ENCODE results near the gene GTF2H4.
"Not testable (repeated sequence)": the region's sequence is repeated elsewhere in the genome, so short reads cannot be mapped to it uniquely, and the experiment has no call there.

Gene GTF2H4

GRCh38 chr6:30926644-30927043 is 18.6 kb downstream of the GTF2H4 start:
- no peak overlapping the region for H3K4me2 ChIP-seq (ENCODE audit: low read depth, low read length, poor library complexity, severe bottlenecking)
- no peaks in the 10 kb centered on the region for H3F3A ChIP-seq (ENCODE audit: low read depth)
- H3K4me1 ChIP-seq (ENCODE audit: insufficient read depth, low read length, poor library complexity, severe bottlenecking) = no peaks in the 10 kb centered on the region
- no peaks in the 10 kb centered on the region for H3K9me2 ChIP-seq (replicated peaks; ENCODE audit: low read depth, low read length)
- no peak overlapping the region for H3K9ac ChIP-seq (ENCODE audit: low read depth, low read length, poor library complexity, severe bottlenecking)
- no peaks in the 10 kb centered on the region for H3K27me3 ChIP-seq (ENCODE audit: insufficient read depth, low read length, poor library complexity, severe bottlenecking)
- H3K9me3 ChIP-seq (ENCODE audit: insufficient read depth, low read depth, low read length) = 0 out of 2 replicates have a peak, but pooled peaks cover 4% of the 10 kb centered on the region
- no peak overlapping the region for H2AFZ ChIP-seq (ENCODE audit: low read length)
- no peak overlapping the region for H3K4me3 ChIP-seq (ENCODE audit: low read length, poor library complexity, severe bottlenecking)
- no peak for TF ChIP-seq CTCF (conservative IDR thresholded peaks at IDR 0.05; ENCODE audit: low read length)
- no peak for TF ChIP-seq EZH2phosphoT487 (IDR thresholded peaks at IDR 0.05; ENCODE audit: borderline replicate concordance)
- no peaks in the 10 kb centered on the region for H4K20me1 ChIP-seq (ENCODE audit: insufficient read depth, low read length, poor library complexity, severe bottlenecking)
- no peaks in the 10 kb centered on the region for H3K79me2 ChIP-seq (ENCODE audit: insufficient read depth, low read length)
- H3K36me3 ChIP-seq (ENCODE audit: insufficient read depth, low read length) = peaks cover 30% of the 10 kb centered on the region; the same call in 1 of the 2 replicates

- not testable (repeated sequence) for H3K27me3 ChIP-seq (ENCODE audit: insufficient read depth, low read length, poor library complexity, severe bottlenecking); H3K9me3 ChIP-seq (ENCODE audit: insufficient read depth, low read depth, low read length); H3K4me2 ChIP-seq (ENCODE audit: low read depth, low read length, poor library complexity, severe bottlenecking); H3K4me1 ChIP-seq (ENCODE audit: insufficient read depth, low read length, poor library complexity, severe bottlenecking); H3K9me2 ChIP-seq (replicated peaks; ENCODE audit: low read depth, low read length); H3K79me2 ChIP-seq (ENCODE audit: insufficient read depth, low read length); H3K4me3 ChIP-seq (ENCODE audit: low read length, poor library complexity, severe bottlenecking); H3F3A ChIP-seq (ENCODE audit: low read depth); H4K20me1 ChIP-seq (ENCODE audit: insufficient read depth, low read length, poor library complexity, severe bottlenecking); H3K9ac ChIP-seq (ENCODE audit: low read depth, low read length, poor library complexity, severe bottlenecking); H2AFZ ChIP-seq (ENCODE audit: low read length)
- H3K36me3 ChIP-seq (ENCODE audit: insufficient read depth, low read length) = peaks cover 30% of the 10 kb centered on the region; the same call in 1 of the 2 replicates
These were observed 19.1 kb downstream of the GTF2H4 start for GRCh38 chr6:30927080-30927479.

GRCh38 chr6:30928677-30929076 is 20.7 kb downstream of the GTF2H4 start:
- no peak for TF ChIP-seq CTCF (conservative IDR thresholded peaks at IDR 0.05; ENCODE audit: low read length)
- no peak for TF ChIP-seq EZH2phosphoT487 (IDR thresholded peaks at IDR 0.05; ENCODE audit: borderline replicate concordance)
- Histone ChIP-seq H3K4me2 (ENCODE audit: low read depth, low read length, poor library complexity, severe bottlenecking) (no peak overlapping the region), H3F3A (ENCODE audit: low read depth) (no peaks in the 10 kb centered on the region), H3K9me2 (replicated peaks; ENCODE audit: low read depth, low read length) (no peaks in the 10 kb centered on the region), H3K9ac (ENCODE audit: low read depth, low read length, poor library complexity, severe bottlenecking) (no peak overlapping the region), H3K4me1 (ENCODE audit: insufficient read depth, low read length, poor library complexity, severe bottlenecking) (no peaks in the 10 kb centered on the region), H4K20me1 (ENCODE audit: insufficient read depth, low read length, poor library complexity, severe bottlenecking) (no peaks in the 10 kb centered on the region), H2AFZ (ENCODE audit: low read length) (no peak overlapping the region), H3K4me3 (ENCODE audit: low read length, poor library complexity, severe bottlenecking) (no peak overlapping the region), H3K27me3 (ENCODE audit: insufficient read depth, low read length, poor library complexity, severe bottlenecking) (no peaks in the 10 kb centered on the region), H3K79me2 (ENCODE audit: insufficient read depth, low read length) (no peaks in the 10 kb centered on the region), H3K36me3 (ENCODE audit: insufficient read depth, low read length) (peaks cover 17% of the 10 kb centered on the region; the same call in 1 of the 2 replicates), H3K9me3 (ENCODE audit: insufficient read depth, low read depth, low read length) (0 out of 2 replicates have a peak, but pooled peaks cover 4% of the 10 kb centered on the region)

- Histone ChIP-seq H3K4me2 (ENCODE audit: low read depth, low read length, poor library complexity, severe bottlenecking) (no peak overlapping the region), H3K27me3 (ENCODE audit: insufficient read depth, low read length, poor library complexity, severe bottlenecking) (no peaks in the 10 kb centered on the region), H3K79me2 (ENCODE audit: insufficient read depth, low read length) (no peaks in the 10 kb centered on the region), H3K36me3 (ENCODE audit: insufficient read depth, low read length) (peaks cover 13% of the 10 kb centered on the region; the same call in 1 of the 2 replicates), H3K9me3 (ENCODE audit: insufficient read depth, low read depth, low read length) (0 out of 2 replicates have a peak, but pooled peaks cover 4% of the 10 kb centered on the region), H3F3A (ENCODE audit: low read depth) (no peaks in the 10 kb centered on the region), H3K9me2 (replicated peaks; ENCODE audit: low read depth, low read length) (no peaks in the 10 kb centered on the region), H3K9ac (ENCODE audit: low read depth, low read length, poor library complexity, severe bottlenecking) (no peak overlapping the region), H2AFZ (ENCODE audit: low read length) (no peak overlapping the region), H4K20me1 (ENCODE audit: insufficient read depth, low read length, poor library complexity, severe bottlenecking) (no peaks in the 10 kb centered on the region), H3K4me1 (ENCODE audit: insufficient read depth, low read length, poor library complexity, severe bottlenecking) (no peaks in the 10 kb centered on the region), H3K4me3 (ENCODE audit: low read length, poor library complexity, severe bottlenecking) (no peak overlapping the region)
- no peak for TF ChIP-seq CTCF (conservative IDR thresholded peaks at IDR 0.05; ENCODE audit: low read length)
- no peak for TF ChIP-seq EZH2phosphoT487 (IDR thresholded peaks at IDR 0.05; ENCODE audit: borderline replicate concordance)
These were observed 22.5 kb downstream of the GTF2H4 start for GRCh38 chr6:30930506-30930905.

Measured in Loucy (cell line).